ENCODE measurements around the gene HSD3B2. TPM values are rescaled to one million over a fixed set of nuclear protein-coding genes. Genes with fewer than 3 reads are reported as not detected.

The HSD3B2 gene
- total RNA-seq, 1 experiment from 2014 or later = not detected

GRCh38 chr1:119472080-119472818 lies 57.3 kb downstream of the HSD3B2 start:
- Histone ChIP-seq H2BK5ac (ENCODE audit: insufficient read length, low read length) (no peak overlapping the region), H3K27me3 (ENCODE audit: insufficient read depth, low read length) (no peaks in the 10 kb centered on the region), H2AFZ (ENCODE audit: low read length) (no peak overlapping the region), H3K4ac (ENCODE audit: low read depth, low read length) (no peak overlapping the region), H3K23me2 (ENCODE audit: insufficient read length, low read depth, low read length, poor library complexity, severe bottlenecking) (no peaks in the 10 kb centered on the region), H3K4me2 (ENCODE audit: insufficient read depth, insufficient read length, low read length) (no peak overlapping the region), H3K79me2 (ENCODE audit: insufficient read depth, low read length) (no peaks in the 10 kb centered on the region), H3K56ac (ENCODE audit: insufficient read length, low read depth, low read length) (no peak overlapping the region), H4K5ac (ENCODE audit: insufficient read length, low read depth, low read length) (no peak overlapping the region), H3K14ac (ENCODE audit: insufficient read depth, low read length) (no peak overlapping the region), H3K27ac (ENCODE audit: insufficient read length, low read depth, low read length) (no peak overlapping the region), H4K8ac (replicated peaks; ENCODE audit: insufficient read length, low read depth, low read length) (no peak overlapping the region), H3K18ac (ENCODE audit: insufficient read length, low read depth, low read length) (no peak overlapping the region), H4K20me1 (ENCODE audit: control insufficient read depth, insufficient read depth, insufficient read length) (no peaks in the 10 kb centered on the region), H2BK20ac (ENCODE audit: low read depth, low read length, poor library complexity, severe bottlenecking) (no peak overlapping the region), H3K79me1 (ENCODE audit: insufficient read depth, low read depth, low read length, poor library complexity, severe bottlenecking) (no peaks in the 10 kb centered on the region), H3K9me3 (ENCODE audit: control insufficient read depth, low read depth, low read length) (no peaks in the 10 kb centered on the region), H4K91ac (ENCODE audit: insufficient read length, low read depth, low read length) (no peak overlapping the region), H2BK12ac (ENCODE audit: insufficient read length, low read depth, low read length) (no peak overlapping the region), H2AK5ac (ENCODE audit: insufficient read length, low read length) (no peak overlapping the region), H2BK15ac (ENCODE audit: low read depth, low read length) (no peak overlapping the region), H3T11ph (ENCODE audit: low read length) (no peak overlapping the region), H3K9ac (ENCODE audit: extremely low read depth, insufficient read length, low read length) (no peak overlapping the region), H3K4me1 (ENCODE audit: insufficient read depth, low read length) (no peaks in the 10 kb centered on the region), H2BK120ac (ENCODE audit: low read depth, low read length, poor library complexity, severe bottlenecking) (no peak overlapping the region), H3K23ac (ENCODE audit: insufficient read length, low read depth, low read length) (no peak overlapping the region)
- no peak for DNase-seq
- no CpG with 5 or more reads among the region's 5 CpGs for WGBS (ENCODE audit: extremely low coverage, insufficient read length, low lambda C conversion rate)
- Mint-ChIP-seq H3K4me1 (peaks cover 9% of the 10 kb centered on the region in 2 experiments), H3K36me3 (ENCODE audit: insufficient read depth in 1 of 3, low read depth in 3 of 3) (no peaks in the 10 kb centered on the region), H3K27ac (no peak overlapping the region), H3K4me3 (no peak overlapping the region), H3K9me3 (no peaks in the 10 kb centered on the region), H3K27me3 (ENCODE audit: low read depth) (peaks cover 5% of the 10 kb centered on the region)
- no peak for TF ChIP-seq CTCF (conservative IDR thresholded peaks at IDR 0.05)

Other genes with a start within 250 kb of the HSD3B2 start
- gene HAO2, start 46.4 kb upstream of the HSD3B2 start, total RNA-seq (2021) = 0.13 and 0.61 TPM in 2 replicates
- gene HSD3B1, start 92.1 kb downstream of the HSD3B2 start, total RNA-seq (2021) = not detected in 2 replicates
- 17.4 and 17.9 TPM in 2 replicates for gene ZNF697, start 233.1 kb downstream of the HSD3B2 start, total RNA-seq (2021)